Ovary (tissue), 3 donors: Measurements from ENCODE around the gene PRKG2.

Experiments used
- CTCF ChIP-seq, 3 donors: fragments of 450-650 bp in 2 of 3; fragments of 200-600 bp in 1 of 3; IDR thresholded peaks; one replicate each; pipeline versions ENCODE4 v1.5.1 to v1.8.0; 2016 to 2022; ENCODE audit warnings: antibody characterized with exemption in 3 of 3, mild to moderate bottlenecking in 1 of 3
- EP300 ChIP-seq: sonication (generic); formaldehyde crosslinking; IDR thresholded peaks from one replicate; pipeline ENCODE4 v1.6.1; 2017; ENCODE audit warnings: antibody characterized with exemption
- POLR2A ChIP-seq: fragments of 450-650 bp; IDR thresholded peaks from one replicate; pipeline ENCODE4 v1.6.1; 2017; ENCODE audit warnings: antibody characterized with exemption, mild to moderate bottlenecking, moderate library complexity
- donor health status: DM: no; HTN: no; CAD: no.

- TF ChIP-seq CTCF (IDR thresholded peaks at IDR 0.05) (no peak), POLR2A (no peak), EP300 (no peak)
These were observed 129.0 kb downstream of the PRKG2 start for GRCh38 chr4:81085979-81086378.
